KMS-11 (cell line): Measurements from ENCODE around the gene MACROD2.

Experiments used
- H2AFZ ChIP-seq: fragments of 200-600 bp; sonication (generic); 2 replicates; pipeline ENCODE4 v1.6.1; 2016; ENCODE audit warnings: antibody characterized with exemption, mixed run types, low read depth
- H3K27ac ChIP-seq: fragments of 200-600 bp; sonication (generic); 2 replicates; pipeline ENCODE4 v1.6.1; 2016; ENCODE audit warnings: mild to moderate bottlenecking, mixed run types
- H3K27me3 ChIP-seq: fragments of 200-600 bp; sonication (generic); 2 replicates; pipeline ENCODE4 v1.6.1; 2017; ENCODE audit warnings: mild to moderate bottlenecking, low read depth, mixed run types, moderate library complexity; ENCODE audit not compliant: insufficient read depth
- H3K36me3 ChIP-seq: fragments of 200-600 bp; sonication (generic); 2 replicates; pipeline ENCODE4 v1.6.1; 2017; ENCODE audit warnings: mild to moderate bottlenecking, mixed run types; ENCODE audit not compliant: insufficient read depth
- H3K4me1 ChIP-seq: fragments of 200-600 bp; sonication (generic); 2 replicates; pipeline ENCODE4 v1.6.1; 2016; ENCODE audit warnings: mild to moderate bottlenecking, low read depth, mixed run types; ENCODE audit not compliant: poor library complexity, severe bottlenecking
- H3K4me2 ChIP-seq: fragments of 200-600 bp; sonication (generic); 2 replicates; pipeline ENCODE4 v1.7.0; 2016; ENCODE audit warnings: mild to moderate bottlenecking, mixed run types
- H3K4me3 ChIP-seq: fragments of 200-600 bp; sonication (generic); IDR thresholded peaks from 2 replicates; pipeline ENCODE4 v1.6.1; 2017; ENCODE audit warnings: low read depth, low read length, mixed read lengths; ENCODE audit not compliant: insufficient read depth
- H3K79me2 ChIP-seq: fragments of 200-600 bp; sonication (generic); 2 replicates; pipeline ENCODE4 v1.6.1; 2016; ENCODE audit warnings: low read depth, mixed run types; ENCODE audit not compliant: insufficient read depth
- H3K9ac ChIP-seq: fragments of 200-600 bp; sonication (generic); 2 replicates; pipeline ENCODE4 v1.6.1; 2016; ENCODE audit warnings: mild to moderate bottlenecking, mixed run types
- H4K20me1 ChIP-seq: fragments of 200-600 bp; sonication (generic); 2 replicates; pipeline ENCODE4 v1.6.1; 2016; ENCODE audit warnings: mild to moderate bottlenecking, mixed run types; ENCODE audit not compliant: insufficient read depth
- TF ChIP-seq, protein P1 (sequence below): fragments of 200-600 bp; sonication (generic); conservative IDR thresholded peaks from 2 replicates; pipeline ENCODE4 v1.6.1; 2017; ENCODE audit warnings: low read depth, mild to moderate bottlenecking, antibody characterized with exemption, low read length, moderate library complexity, mixed read lengths

The MACROD2 gene

DNA sequence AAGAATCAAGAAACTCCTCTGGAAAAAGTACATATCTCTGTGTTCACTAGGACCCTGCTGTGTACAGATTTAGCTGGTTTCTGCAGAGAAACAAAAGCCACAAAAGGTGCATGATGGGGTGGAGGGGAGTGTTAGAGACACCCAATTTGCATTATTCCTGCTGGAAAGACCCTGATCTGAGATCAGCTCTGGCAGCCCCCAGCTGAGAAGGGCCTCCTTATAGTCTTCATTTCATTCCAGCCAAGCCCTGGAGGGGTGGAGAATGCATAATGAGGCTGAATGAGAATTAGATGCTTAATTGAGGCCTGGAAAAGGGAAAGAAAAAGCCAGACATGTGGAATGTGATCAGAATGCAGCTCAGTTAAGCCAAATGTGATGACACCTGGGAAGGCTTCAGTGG, 2032.4 kb downstream of the MACROD2 start:
- Histone ChIP-seq H3K79me2 (no peaks in the 10 kb centered on the region), H3K4me1 (no peaks in the 10 kb centered on the region), H3K4me2 (no peak overlapping the region), H3K4me3 (no peak overlapping the region), H3K27ac (no peak overlapping the region), H3K36me3 (no peaks in the 10 kb centered on the region), H3K27me3 (no peaks in the 10 kb centered on the region), H3K9ac (no peak overlapping the region), H4K20me1 (no peaks in the 10 kb centered on the region), H2AFZ (no peak overlapping the region)
- TF ChIP-seq, protein P1, sequence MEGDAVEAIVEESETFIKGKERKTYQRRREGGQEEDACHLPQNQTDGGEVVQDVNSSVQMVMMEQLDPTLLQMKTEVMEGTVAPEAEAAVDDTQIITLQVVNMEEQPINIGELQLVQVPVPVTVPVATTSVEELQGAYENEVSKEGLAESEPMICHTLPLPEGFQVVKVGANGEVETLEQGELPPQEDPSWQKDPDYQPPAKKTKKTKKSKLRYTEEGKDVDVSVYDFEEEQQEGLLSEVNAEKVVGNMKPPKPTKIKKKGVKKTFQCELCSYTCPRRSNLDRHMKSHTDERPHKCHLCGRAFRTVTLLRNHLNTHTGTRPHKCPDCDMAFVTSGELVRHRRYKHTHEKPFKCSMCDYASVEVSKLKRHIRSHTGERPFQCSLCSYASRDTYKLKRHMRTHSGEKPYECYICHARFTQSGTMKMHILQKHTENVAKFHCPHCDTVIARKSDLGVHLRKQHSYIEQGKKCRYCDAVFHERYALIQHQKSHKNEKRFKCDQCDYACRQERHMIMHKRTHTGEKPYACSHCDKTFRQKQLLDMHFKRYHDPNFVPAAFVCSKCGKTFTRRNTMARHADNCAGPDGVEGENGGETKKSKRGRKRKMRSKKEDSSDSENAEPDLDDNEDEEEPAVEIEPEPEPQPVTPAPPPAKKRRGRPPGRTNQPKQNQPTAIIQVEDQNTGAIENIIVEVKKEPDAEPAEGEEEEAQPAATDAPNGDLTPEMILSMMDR = no peak

DNA sequence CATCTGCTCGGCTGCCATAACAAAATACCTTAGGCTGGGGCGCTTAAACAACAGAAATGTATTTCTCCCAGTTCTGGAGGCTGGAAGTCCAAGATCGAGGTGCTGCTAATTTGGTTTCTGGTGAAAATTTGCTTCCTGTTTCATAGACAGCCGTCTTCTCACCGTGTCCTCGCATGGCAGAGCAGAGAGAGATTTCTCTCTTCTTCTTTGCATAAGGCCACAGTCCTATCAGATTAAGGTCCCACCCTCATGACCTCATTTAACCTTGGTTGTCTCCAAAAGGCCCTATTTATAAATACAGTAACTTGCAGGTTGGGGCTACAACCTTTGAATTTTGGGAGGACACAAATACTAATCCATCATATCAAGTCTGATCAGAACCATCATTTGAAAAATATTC, 2033.6 kb downstream of the MACROD2 start:
- TF ChIP-seq, protein P1 = no peak
- no peak overlapping the region for H2AFZ ChIP-seq

DNA sequence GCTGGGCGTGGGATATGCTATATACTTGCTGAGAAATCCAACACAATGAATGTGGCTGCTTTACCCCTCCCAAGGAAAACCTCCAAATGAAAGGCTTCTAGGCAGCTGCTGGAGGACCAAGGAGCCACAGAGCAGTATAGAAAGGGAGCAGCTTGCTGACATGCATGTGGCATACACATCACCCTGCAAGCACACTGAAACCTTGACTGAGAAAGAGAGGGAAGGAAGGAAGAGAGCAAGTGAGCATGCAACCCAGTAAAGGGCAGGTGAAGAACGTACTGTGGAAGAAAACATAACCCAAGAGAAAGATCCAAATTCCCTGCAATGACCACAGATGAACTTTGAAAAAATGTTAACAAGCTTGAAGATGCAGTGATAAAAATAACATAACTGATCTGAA, 2034.9 kb downstream of the MACROD2 start:
- no peaks in the 10 kb centered on the region for H3K79me2 ChIP-seq
- no peak overlapping the region for H3K27ac ChIP-seq
- no peaks in the 10 kb centered on the region for H3K27me3 ChIP-seq
- no peak overlapping the region for H3K4me3 ChIP-seq
- H3K9ac ChIP-seq = no peak overlapping the region
- no peaks in the 10 kb centered on the region for H4K20me1 ChIP-seq
- no peaks in the 10 kb centered on the region for H3K36me3 ChIP-seq
- no peak overlapping the region for H2AFZ ChIP-seq
- TF ChIP-seq, protein P1 = no peak
- no peaks in the 10 kb centered on the region for H3K4me1 ChIP-seq
- H3K4me2 ChIP-seq = no peak overlapping the region

More for the DNA sequence above, 2033.6 kb downstream of the MACROD2 start:
- Histone ChIP-seq H3K9ac (no peak overlapping the region), H4K20me1 (no peaks in the 10 kb centered on the region), H3K4me2 (no peak overlapping the region), H3K36me3 (no peaks in the 10 kb centered on the region), H3K4me1 (no peaks in the 10 kb centered on the region), H3K4me3 (no peak overlapping the region), H3K27ac (no peak overlapping the region), H3K27me3 (no peaks in the 10 kb centered on the region), H3K79me2 (no peaks in the 10 kb centered on the region)

DNA sequence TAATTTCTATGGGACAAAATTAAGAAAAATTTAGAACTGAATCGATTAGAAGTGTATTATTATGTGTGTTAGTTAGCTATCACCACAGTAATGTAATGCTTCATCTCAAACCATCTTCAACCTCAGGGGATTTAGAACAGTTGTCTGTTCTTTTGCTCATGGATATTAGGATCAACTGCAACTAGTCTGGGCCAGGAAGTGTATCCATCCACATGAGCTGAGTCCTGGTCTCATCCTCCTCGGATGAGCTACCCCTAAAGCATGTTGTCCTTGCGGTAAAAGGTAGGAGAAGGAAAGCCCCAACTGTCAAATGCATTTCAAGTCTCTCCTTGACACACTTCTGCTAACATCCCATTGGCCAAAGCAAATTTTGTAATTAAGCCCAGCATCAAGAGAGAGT, 2040.3 kb downstream of the MACROD2 start:
- Histone ChIP-seq H3K4me3 (no peak overlapping the region), H3K9ac (no peak overlapping the region), H4K20me1 (no peaks in the 10 kb centered on the region), H3K4me2 (no peak overlapping the region), H3K36me3 (no peaks in the 10 kb centered on the region), H3K79me2 (no peaks in the 10 kb centered on the region), H2AFZ (no peak overlapping the region), H3K27ac (no peak overlapping the region), H3K27me3 (no peaks in the 10 kb centered on the region), H3K4me1 (no peaks in the 10 kb centered on the region)
- TF ChIP-seq, protein P1 = no peak
